Fibroblast of the aortic adventitia (primary cell): ENCODE measurements around the gene DNASE1L1. TPM values are rescaled to one million over a fixed set of nuclear protein-coding genes. Genes with fewer than 3 reads are reported as not detected.

Experiments used
- DNase-seq: peaks from one replicate; pipeline ENCODE4 v3.0.0-alpha.2; 2010; ENCODE audit warnings: low read depth
- H3K4me3 ChIP-seq: 2 replicates; pipeline ENCODE4 v1.5.1; 2011; ENCODE audit warnings: low read depth, mild to moderate bottlenecking, control low read depth, low read length, moderate library complexity
- small RNA-seq: library from RNA; depleted of rRNA; stranded (forward); fragments of <200 nt; gene quantifications from one replicate; pipeline ENCODE3, GENCODE V24; 2012
- total RNA-seq: library from RNA; depleted of rRNA; stranded (reverse); fragments of >200 nt; gene quantifications from 2 replicates; pipeline ENCODE4 v1.2.3, GENCODE V29; 2012; ENCODE audit warnings: low replicate concordance
- TF ChIP-seq, protein P1 (sequence below): IDR thresholded peaks from 2 replicates; pipeline ENCODE4 v1.5.1; 2011; ENCODE audit warnings: mild to moderate bottlenecking, low read length, control low read depth, inconsistent platforms; ENCODE audit not compliant: insufficient read depth

Gene DNASE1L1
- total RNA-seq, 1 donor, result 31.0 TPM

GRCh38 chrX:154354013-154354412, 55.0 kb downstream of the DNASE1L1 start:
- DNase-seq, result no peak
- TF ChIP-seq, protein P1, sequence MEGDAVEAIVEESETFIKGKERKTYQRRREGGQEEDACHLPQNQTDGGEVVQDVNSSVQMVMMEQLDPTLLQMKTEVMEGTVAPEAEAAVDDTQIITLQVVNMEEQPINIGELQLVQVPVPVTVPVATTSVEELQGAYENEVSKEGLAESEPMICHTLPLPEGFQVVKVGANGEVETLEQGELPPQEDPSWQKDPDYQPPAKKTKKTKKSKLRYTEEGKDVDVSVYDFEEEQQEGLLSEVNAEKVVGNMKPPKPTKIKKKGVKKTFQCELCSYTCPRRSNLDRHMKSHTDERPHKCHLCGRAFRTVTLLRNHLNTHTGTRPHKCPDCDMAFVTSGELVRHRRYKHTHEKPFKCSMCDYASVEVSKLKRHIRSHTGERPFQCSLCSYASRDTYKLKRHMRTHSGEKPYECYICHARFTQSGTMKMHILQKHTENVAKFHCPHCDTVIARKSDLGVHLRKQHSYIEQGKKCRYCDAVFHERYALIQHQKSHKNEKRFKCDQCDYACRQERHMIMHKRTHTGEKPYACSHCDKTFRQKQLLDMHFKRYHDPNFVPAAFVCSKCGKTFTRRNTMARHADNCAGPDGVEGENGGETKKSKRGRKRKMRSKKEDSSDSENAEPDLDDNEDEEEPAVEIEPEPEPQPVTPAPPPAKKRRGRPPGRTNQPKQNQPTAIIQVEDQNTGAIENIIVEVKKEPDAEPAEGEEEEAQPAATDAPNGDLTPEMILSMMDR, result no peak
- H3K4me3 ChIP-seq, result no peak overlapping the region

DNA sequence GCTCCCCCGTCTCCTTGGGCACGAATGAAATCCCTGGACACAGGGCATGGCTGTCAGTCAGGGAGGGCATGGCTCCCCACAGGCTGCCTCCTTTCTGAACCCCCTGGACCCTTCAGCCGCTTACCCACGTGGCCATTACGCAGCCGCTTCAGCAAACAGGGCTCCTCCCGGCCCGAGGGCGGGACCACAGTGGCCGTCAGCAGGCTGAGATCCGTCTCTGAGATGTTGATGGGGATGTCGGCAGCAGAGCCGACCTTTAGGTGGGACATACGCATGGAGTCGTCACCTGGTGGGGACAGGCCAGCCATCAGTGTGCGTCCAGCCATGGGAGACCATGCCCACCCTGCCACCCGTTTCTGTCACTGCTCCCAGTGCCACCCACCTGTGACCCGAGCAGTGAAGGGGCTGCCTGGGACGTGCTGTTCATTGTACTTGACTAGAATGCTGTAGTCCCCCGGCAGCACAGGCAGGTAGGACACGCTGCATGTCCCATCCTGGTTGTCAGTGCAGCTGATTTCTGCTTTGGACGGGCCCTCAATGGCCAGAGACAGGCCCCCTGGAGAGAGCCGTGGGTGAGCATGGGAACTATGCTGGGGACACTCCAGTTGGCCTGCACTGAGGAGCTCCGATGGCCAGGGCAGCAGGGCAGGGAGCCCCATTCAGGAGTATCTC, 55.7 kb downstream of the DNASE1L1 start:
- no peak overlapping the region for H3K4me3 ChIP-seq
- no peak for DNase-seq
- TF ChIP-seq, protein P1, result no peak

DNA sequence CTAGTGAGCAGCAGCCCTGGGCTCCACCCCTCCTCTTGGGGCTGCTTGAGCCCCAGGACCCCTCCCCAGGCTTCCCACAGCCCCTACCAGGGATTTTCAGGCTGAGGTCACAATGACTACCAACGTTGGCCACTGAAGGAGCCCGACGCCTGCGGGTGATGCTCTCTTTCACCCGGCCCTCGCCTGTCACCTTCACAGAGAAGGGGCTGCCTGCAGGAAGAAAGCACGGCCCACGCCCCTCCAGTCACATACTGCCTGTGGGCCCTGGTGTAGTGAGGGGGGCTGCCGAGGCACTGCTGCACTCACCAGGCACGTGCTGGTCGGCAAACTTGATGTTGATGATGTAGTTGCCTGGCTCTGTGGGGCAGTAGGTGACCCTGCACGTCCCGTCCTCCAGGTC, 56.6 kb downstream of the DNASE1L1 start:
- H3K4me3 ChIP-seq, result no peak overlapping the region
- TF ChIP-seq, protein P1, result no peak
- no peak for DNase-seq

GRCh38 chrX:154352012-154352401, 57.0 kb downstream of the DNASE1L1 start:
- DNase-seq, result no peak
- TF ChIP-seq, protein P1, result no peak
- no peak overlapping the region for H3K4me3 ChIP-seq

Small RNAs within 50 kb of the gene (small RNA-seq; reads per million reads assigned to genes)
- not detected for gene MIR6858
- gene SNORA70, result not detected

Other genes starting within 250 kb of the DNASE1L1 start
- gene OPN1MW, start 226.7 kb downstream of the DNASE1L1 start, total RNA-seq, result not detected in 2 replicates
- not detected in 2 replicates for gene OPN1MW2, start 189.5 kb downstream of the DNASE1L1 start, total RNA-seq
- not detected in 2 replicates for gene OPN1MW3, start 151.7 kb downstream of the DNASE1L1 start, total RNA-seq
- gene TEX28, start 114.1 kb downstream of the DNASE1L1 start, total RNA-seq, result not detected in 2 replicates
- gene TKTL1, start 113.5 kb downstream of the DNASE1L1 start, total RNA-seq, result not detected in 2 replicates
- gene FLNA, start 34.6 kb downstream of the DNASE1L1 start, total RNA-seq, result 549 and 1,365 TPM in 2 replicates
- 9.6 and 29.9 TPM in 2 replicates for gene EMD, start 30.0 kb downstream of the DNASE1L1 start, total RNA-seq
- 1,297 and 3,230 TPM in 2 replicates for gene RPL10, start 10.9 kb downstream of the DNASE1L1 start, total RNA-seq
- gene TAFAZZIN, start 2.3 kb upstream of the DNASE1L1 start, total RNA-seq, result 18.0 and 30.9 TPM in 2 replicates
- 33.2 and 36.1 TPM in 2 replicates for gene ATP6AP1, start 19.4 kb upstream of the DNASE1L1 start, total RNA-seq
- 53.9 and 115 TPM in 2 replicates for gene GDI1, start 27.9 kb upstream of the DNASE1L1 start, total RNA-seq
- 39.0 and 99.0 TPM in 2 replicates for gene FAM50A, start 34.9 kb upstream of the DNASE1L1 start, total RNA-seq
- gene PLXNA3, start 49.0 kb upstream of the DNASE1L1 start, total RNA-seq, result 11.9 and 25.8 TPM in 2 replicates
- 19.1 and 31.6 TPM in 2 replicates for gene LAGE3, start 70.0 kb upstream of the DNASE1L1 start, total RNA-seq
- gene UBL4A, start 77.4 kb upstream of the DNASE1L1 start, total RNA-seq, result 10.9 and 35.0 TPM in 2 replicates
- gene SLC10A3, start 81.4 kb upstream of the DNASE1L1 start, total RNA-seq, result 23.9 and 28.6 TPM in 2 replicates
- 16.9 and 20.0 TPM in 2 replicates for gene FAM3A, start 107.0 kb upstream of the DNASE1L1 start, total RNA-seq
- gene G6PD, start 137.6 kb upstream of the DNASE1L1 start, total RNA-seq, result 45.5 and 126 TPM in 2 replicates
- 17.1 and 37.2 TPM in 2 replicates for gene IKBKG, start 138.4 kb upstream of the DNASE1L1 start, total RNA-seq
- gene CTAG1A, start 175.9 kb upstream of the DNASE1L1 start, total RNA-seq, result not detected in 2 replicates
- gene CTAG1B, start 210.0 kb upstream of the DNASE1L1 start, total RNA-seq, result not detected in 2 replicates
- gene CTAG2, start 244.3 kb upstream of the DNASE1L1 start, total RNA-seq, result not detected in 2 replicates